NCI-H1417 (cell line): ENCODE results near the gene ZNF594.
"Not testable (repeated sequence)": the region's sequence is repeated elsewhere in the genome, so short reads cannot be mapped to it uniquely, and the experiment has no call there.

Experiments used
- DNase-seq, 3 experiments: peaks; one replicate each; lab custom pipeline; 2025; lab: John Stamatoyannopoulos, UW

ZNF594 gene

DNA sequence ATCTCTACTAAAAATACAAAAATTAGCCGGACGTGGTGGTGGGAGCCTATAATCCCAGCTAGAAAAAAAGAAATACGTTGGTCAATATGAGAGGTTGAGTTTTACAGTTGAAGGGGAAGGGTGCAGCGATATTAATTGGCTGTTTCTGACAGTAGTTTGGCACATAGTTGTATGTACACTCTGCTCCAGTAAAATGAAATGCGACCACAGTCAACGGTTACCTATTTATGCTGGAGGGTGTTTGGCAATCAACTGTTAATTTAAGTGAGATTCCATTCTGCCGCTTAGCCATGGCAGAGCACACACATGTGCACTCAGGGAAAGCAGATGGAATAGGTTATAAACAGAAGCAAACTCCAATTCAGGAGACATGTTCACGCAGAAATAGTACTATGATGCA, 9.3 kb upstream of the ZNF594 start:
- DNase-seq, result no peak

DNA sequence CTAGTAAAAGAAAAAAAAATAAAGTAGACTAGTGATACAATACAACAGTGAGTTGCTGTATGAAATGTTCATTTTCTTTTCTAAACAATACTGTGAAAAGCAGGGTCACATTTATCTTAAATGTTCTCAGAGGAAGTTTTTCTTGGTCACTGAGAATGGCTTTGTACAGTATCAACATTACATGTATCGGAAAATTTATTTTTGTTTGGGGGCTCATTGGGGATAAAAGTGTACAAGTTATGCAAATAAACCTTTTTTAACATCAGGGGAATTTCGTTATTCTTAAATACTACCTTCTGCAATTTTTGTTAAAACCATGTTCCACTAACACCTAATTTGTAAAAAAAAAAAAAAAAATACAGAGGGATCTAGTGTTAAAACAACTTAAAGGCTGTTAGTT, 8.7 kb upstream of the ZNF594 start:
- no peak for DNase-seq

DNA sequence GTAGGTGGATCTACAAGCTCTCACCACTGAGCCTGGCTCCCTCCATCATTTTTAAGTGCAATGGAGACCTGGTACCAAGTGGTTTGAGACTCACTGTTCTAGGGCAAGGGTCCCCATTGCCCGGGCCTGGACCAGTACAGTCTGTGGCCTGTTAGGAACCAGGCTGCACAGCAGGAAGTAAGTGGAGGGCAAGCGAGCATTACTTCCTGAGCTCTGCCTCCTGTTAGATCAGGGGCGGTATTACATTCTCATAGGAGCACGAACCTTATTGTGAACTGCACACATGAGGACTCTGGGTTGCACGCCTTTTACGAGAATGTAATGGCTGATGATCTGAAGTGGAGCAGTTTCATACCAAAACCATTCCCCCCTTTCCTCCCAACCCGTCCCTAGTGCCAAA, 6.8 kb upstream of the ZNF594 start:
- DNase-seq, result no peak

DNA sequence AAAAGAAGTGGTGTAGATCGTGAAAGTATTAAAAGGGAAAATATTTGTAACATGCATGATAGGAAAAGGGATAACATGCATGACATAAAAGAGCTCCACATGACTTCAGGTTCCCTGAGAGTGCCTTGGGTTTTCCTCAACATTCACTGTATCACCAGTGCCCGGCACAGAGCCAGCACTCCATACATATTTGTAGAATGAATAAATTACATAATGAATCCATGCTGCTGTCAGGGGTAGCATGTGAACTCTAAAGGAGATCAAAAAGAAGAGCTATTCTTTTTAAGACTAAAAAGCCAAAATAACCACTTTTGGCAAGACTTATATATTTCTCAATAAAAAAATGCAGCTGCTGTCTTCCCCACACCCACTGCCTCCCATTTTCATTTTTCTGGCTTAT, 2.7 kb upstream of the ZNF594 start:
- DNase-seq, result no peak

DNA sequence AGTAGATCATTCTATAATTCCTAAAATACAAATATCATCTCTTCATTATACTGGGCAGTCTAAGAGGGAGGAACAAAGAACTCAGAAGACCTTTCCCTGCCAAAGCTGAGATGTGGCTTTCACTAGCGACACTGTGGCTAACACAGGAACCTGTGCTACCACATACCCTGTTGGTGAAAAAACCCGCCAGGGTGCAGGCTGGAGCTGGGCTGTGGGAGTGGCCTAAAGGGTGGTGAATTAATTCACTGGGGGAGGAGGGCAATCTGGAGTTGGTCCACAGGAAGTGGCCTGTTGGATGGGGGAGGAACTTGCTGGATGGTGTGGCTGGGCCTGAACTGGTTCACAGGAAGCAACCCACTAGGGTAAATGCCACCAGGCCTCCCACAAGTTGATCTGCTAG, 7.4 kb downstream of the ZNF594 start:
- no peak for DNase-seq

DNA sequence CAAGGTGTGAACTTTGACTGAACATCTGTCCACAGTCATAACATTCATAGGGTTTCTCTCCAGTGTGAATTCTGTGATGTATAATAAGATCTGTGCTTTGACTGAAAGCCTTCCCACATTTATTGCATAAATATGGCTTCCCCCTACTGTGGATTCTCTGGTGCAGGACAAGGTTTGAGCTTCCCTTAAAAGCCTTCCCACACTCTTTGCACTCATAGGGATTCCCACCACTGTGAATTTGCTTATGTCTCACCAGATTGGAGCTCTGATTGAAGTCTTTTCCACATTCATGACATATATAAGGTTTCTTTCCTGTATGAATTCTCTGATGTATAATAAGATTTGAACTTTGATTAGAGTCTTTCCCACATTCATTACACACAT, 8.3 kb downstream of the ZNF594 start:
- DNase-seq, result no peak

DNA sequence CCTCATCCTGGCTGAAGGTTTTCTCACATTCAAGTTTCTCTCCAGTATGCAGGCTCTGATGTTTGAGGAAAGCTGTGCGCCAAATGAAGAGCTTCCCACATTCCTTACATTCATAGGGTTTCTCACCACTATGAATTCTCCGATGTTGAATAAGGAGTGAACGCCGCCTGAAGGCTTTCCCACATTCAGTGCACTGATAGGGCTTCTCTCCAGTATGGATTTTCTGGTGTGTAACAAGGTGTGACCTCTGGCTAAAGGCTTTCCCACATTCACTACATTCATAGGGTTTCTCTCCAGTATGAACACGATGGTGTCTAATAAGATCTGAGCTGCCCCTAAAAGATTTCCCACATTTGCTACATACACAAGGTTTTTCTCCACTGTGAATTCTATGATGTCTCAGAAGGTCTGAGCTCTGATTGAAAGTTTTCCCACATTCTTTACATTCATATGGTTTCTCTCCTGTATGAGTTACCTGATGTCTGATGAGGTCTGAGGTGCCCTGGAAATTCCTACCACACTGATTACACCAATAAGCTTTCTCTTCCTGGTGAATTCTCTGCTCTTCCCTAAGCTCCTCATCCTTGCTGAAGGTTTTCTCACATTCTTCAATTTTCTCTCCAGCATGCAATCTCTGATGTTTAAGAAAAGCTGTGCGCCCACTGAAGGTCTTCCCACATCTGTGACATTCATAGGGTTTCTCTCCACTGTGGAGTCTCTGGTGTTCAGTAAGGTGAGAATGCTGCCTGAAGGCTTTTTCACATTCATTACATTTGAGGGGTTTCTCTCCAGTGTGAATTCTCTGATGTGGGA, 8.9 kb downstream of the ZNF594 start:
- no peak for DNase-seq

DNA sequence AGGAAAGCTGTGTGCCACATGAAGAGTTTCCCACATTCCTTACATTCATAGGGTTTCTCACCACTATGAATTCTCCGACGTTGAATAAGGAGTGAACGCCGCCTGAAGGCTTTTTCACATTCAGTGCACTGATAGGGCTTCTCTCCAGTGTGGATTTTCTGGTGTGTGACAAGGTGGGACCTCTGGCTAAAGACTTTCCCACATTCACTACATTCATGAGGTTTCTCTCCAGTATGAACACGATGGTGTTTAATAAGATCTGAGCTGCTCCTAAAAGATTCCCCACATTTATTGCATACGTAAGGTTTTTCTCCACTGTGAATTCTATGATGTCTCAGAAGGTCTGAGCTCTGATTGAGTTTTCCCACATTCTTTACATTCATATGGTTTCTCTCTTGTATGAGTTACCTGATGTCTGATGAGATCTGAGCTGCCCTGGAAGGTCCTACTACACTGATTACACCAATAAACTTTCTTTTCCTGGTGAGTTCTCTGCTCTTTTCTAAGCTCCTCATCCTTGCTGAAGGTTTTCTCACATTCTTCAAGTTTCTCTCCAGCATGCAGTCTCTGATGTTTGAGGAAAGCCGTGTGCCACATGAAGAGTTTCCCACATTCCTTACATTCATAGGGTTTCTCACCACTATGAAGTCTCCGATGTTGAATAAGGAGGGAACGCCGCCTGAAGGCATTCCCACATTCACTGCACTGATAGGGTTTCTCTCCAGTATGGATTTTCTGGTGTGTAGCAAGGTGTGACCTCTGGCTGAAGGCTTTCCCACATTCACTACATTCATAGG, 10.0 kb downstream of the ZNF594 start:
- no peak for DNase-seq

DNA sequence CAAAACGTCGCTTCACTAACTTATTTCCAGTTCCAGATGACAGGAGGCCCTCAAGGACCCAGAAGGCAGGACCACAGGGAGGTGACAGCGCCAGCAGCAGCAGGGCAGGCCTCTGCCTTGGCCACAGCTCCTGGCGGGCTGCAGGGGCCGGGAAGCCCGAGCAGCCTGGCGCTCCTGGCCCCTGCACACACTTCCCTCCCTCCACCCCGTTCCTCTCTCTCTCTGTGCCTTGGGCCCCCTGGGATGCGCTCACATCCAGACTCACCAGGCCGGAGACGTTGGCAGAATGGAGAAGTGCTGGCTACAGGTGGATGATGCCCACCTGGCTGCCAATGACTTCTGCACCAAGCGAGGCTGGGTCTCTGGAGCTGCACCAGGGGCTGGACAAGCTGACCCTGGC, 12.7 kb downstream of the ZNF594 start:
- DNase-seq, result no peak

DNA sequence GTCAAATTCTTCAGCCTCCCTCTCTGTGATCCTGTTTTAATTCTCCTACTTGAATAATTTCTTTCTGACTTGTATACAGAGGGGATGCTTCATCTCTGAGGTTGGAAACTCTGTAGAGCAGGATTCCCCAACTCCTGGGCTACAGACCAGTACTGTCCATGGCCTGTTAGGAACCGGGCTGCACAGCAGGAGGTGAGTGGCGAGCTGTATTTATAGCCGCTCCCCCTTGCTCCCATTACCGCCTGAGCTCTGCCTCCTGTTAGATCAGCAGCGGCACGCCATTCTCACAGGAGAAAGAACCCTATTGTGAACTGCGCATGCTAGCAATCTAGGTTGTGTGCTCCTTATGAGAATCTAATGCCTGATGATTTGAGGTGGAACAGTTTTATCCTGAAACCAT, 16.6 kb downstream of the ZNF594 start:
- DNase-seq, result not testable (repeated sequence)

DNA sequence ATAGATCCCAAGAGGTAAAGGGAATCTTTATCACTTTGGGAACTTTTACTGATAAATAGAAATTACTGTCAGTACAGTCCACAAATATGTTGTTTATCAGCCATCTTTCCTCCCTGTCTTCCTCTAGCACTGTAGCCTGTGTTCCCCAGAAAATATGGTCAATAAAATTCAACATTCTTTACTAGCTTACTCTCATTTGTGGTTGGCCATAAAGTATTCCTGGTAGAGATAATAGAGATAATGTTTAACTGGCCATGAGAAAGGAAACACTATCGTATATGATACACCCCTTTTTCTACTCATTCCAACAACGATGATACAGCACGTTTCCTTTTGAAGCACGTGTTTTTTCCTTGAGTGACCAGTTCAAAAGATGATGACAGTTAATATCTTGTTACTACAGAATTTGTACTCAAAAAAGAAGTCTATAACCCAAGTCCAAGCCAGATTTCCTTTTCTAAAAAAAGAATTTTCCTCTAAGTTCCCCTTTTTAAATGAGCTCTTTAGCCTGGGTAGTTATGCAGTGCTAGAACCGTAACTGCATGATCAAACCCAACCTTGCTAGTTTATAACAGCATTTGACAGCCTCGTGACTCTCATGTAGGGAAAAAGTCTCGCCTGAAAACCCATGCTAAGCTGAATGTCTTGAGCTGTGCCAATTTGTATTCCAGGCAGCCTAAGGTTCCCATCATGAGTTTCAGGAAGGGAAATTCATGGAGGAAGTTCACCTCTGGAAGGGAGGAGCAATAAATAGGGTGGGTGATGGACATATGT, 25.7 kb downstream of the ZNF594 start:
- not testable (repeated sequence) for DNase-seq

DNA sequence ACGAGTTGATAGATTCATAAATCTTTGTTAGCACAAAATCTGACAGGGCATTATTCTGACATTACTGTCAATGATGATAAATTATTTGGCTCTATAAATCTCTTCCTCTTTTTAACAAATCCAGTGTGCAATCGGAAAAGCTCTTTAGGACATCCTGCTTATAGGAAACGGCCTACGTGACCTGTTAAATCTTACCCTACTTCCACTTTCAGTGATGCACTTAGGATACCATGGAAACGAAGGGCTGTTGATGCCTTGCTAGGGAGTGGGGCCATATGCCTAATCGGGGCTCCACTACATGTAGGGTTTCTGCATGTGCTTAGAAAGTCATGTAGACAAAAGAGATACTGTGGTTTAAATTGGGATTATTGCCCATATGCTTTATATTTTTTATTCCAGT, 27.2 kb downstream of the ZNF594 start:
- no peak for DNase-seq

DNA sequence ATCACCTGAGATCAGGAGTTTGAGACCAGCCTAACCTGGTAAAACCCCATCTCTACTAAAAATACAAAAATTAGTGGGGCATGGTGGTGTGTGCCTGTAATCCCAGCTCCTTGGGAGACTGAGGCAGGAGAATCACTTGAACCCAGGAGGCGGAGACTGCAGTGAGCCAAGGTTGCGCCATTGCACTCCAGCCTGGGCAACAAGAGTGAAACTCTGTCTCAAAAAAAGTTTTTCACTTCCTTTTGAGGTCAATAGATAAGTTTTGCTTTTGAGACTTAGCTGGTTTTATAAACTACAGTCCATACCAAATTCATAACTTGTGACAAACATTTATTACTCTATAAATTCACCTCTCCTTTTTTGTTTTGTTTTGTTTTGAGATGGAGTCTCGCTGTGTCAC, 29.9 kb downstream of the ZNF594 start:
- DNase-seq, result not testable (repeated sequence)

DNA sequence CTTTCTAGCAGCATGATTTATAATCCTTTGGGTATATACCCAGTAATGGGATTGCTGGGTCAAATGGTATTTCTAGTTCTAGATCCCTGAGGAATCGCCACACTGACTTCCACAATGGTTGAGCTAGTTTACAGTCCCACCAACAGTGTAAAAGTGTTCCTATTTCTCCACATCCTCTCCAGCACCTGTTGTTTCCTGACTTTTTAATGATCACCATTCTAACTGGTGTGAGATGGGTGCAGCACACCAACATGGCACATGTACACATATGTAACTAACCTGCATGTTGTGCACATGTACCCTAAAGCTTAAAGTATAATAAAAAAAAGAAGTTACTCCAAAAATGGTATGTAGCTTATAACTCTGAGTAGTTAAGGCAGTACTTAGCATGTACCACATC, 31.0 kb downstream of the ZNF594 start:
- not testable (repeated sequence) for DNase-seq

DNA sequence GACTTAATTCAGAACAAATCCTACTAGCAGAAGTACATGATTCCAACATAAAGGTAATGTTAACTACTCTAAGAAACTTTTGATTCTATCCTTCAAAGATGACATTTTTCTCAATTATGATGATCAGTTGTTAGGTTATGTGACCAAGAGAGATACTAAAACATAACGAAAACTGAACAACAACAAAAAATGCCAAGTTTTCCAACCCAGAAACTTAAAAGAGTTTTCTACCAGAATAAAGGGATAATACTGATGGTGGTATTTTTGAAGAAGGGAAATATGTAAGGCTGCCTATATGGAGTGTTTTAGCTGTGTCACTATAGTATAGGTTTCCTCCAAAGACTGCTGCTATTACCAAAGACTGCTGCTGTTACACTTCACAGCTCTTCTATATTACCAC, 45.5 kb downstream of the ZNF594 start:
- not testable (repeated sequence) for DNase-seq

DNA sequence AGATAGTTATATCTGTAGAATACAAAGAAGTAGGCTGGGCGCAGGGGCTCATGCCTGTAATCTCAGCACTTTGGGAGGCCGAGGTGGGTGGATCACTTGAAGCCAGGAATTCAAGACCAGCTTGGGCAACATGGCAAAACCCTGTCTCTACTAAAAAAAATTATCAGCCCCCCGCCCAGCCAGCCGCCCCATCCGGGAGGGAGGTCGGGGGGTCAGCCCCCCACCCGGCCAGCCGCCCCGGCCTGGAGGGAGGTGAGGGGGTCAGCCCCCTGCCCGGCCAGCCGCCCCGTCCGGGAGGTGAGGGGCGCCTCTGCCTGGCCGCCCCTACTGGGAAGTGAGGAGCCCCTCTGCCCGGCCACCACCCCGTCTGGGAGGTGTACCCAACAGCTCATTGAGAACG, 48.8 kb downstream of the ZNF594 start:
- DNase-seq, result not testable (repeated sequence)

DNA sequence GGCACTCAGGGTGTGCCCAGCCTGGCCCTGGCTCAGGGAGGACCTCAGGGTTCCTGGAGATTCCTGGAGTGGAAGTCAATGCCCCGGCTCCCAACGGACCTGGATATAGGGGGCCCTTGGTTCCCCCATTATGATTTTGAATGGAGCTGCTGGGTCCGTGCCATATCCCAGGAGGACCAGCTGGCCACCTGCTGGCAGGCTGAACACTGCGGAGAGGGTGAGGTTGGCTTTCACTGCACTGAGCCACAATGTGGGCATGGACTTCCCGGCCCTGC, 52.3 kb downstream of the ZNF594 start:
- no peak for DNase-seq

DNA sequence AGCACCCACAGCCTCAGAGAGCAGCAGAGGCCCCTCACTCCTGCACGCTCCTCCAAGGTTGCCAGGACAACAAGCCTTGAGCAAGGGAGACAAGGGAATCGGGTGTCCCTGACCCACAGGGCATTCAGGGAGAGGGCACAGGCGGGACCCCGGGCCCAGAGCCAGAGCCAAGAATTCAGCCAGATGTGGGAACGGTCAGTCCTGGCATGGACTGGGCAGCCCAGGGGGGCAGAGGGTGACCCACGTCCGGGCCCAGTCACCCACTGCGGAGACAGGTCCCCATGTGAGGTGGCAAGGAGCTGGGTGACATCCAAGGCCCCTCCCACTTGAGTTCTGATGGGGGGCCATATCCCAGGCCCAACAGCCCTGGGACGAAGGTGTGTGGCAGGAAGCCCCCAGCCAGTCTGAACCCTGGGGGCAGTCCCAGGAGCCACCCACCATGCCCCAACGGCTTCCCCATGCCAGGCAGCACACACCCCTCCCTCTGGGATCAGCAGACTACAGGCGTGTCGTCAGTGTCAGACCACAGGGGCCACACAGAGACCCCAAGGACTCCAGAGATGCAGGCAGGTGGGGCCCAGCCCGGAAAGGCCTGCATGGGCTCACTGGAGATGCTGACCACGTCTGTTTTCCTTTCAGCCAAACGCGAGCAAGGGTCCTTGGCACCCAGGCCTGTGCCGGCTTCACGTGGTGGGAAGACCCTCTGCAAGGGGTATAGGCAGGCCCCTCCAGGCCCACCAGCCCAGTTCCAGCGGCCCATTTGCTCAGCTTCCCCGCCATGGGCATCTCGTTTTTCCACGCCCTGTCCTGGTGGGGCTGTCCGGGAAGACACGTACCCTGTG, 52.8 kb downstream of the ZNF594 start:
- DNase-seq, result no peak

DNA sequence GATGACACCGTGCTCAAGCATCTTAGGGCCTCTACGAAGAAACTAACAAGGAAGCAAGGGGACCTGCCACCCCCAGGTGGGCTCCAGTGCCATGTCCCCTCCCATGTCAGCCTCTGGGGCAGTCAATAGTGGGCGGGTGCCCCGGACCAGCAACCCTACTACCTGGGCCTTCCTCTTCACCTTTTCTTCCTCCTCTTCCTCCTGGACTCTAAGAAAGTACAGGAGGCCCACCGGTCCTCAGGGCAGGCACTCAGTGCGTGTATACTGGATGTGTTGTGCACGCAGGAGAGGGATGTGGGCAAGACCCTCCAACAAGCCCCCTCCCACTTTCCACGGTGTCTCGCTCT, 53.5 kb downstream of the ZNF594 start:
- not testable (repeated sequence) for DNase-seq

DNA sequence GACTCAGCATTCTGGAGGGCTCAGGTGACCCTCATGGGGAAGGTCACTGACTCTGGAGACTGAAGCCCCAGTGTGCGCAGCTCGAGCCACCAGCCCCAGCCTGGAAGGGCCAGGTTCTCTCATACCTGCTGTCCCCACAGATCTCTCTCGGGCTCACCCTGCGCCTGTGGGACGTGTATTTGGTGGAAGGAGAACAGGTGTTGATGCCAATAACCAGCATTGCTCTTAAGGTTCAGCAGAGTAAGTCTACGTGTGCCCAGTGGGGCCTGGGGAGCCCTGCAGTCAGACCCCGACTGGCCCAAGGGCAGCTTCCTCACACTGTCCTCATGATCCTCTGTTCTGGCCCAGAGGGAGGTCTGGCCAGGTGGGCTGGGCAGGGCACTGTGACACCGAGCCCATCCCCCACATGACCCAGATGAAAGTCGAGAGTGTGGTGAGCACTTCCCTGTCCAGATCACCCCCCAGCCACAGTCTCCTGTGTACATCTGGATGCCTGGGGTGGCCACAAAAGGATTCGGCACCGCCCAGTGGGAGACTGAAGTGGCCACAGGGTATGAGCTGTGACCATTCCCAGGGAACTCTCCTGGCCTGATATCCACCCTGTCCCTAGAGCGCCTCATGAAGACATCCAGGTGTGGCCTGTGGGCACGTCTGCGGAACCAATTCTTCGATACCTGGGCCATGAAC, 54.0 kb downstream of the ZNF594 start:
- DNase-seq, result not testable (repeated sequence)

DNA sequence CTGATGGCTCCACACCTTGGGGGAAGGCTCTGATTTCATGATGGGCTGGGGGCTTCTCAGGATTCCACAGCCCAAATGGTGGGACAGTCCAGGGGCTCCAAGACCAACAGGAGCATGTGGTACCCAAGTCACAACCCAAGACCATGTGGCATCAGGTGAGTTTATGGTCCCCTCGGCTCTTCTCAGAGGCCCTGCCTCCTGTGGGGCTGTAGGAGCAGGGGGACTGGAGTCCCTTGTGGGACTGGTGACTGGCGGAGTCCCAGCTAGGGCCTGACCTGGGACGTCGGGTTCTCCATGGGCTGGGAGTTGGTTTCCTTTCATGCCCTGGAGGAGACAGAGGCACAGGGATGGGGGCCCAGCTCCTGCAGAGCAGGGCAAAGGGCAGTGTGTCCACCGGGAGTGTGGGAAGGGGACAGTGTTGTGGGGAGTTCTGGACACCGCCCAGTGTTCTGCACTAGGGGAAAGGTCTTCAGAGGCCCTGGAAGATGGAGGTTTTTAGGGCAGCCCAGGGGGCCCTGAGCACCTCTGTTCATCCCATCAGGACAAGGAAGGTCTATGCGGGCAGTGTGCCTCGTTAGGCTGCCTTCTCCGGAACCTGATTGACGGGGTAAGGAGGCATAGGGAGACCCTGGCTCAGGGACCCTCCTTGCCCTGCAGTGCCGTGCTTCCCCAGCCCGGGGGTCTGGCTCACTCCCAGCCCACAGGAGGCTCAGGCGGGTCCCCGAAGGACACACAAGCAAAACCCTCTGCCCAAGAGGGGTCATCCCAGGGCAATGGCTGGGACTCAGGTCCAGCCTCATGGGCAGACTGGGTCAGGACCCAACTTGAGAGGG, 54.9 kb downstream of the ZNF594 start:
- DNase-seq, result not testable (repeated sequence)
